PC-3 (cell line): ENCODE data around the gene SH2B3. TPM values are rescaled to one million over a fixed set of nuclear protein-coding genes. Genes with fewer than 3 reads are reported as not detected.

Experiments used
- ATAC-seq: fragments of 200-7000 bp; cut with Tn5 transposase; 2 replicates; pipeline ENCODE4 v1.9.1; 2020; ENCODE audit warnings: mild to moderate bottlenecking, moderate library complexity
- BruUV-seq: library from RNA; stranded (reverse); fragments of 400-500 nt; replicated peaks from 2 replicates; lab custom pipeline; 2021; lab: Mats Ljungman, UMichigan
- CTCF ChIA-PET: fragments of 300-600 bp; sonication (Branson Sonifier 250); formaldehyde crosslinking; loops from one replicate; lab custom pipeline; 2022; ENCODE audit warnings: antibody characterized with exemption; lab: Charles Lee
- POLR2A ChIA-PET: fragments of 300-600 bp; sonication (Branson Sonifier 250); formaldehyde crosslinking; loops from one replicate; lab custom pipeline; 2022; ENCODE audit warnings: antibody characterized with exemption; ENCODE audit not compliant: unreplicated experiment; lab: Charles Lee
- DNase-seq: peaks from one replicate; pipeline ENCODE4 v3.0.0-alpha.2; 2015
- H2AFZ ChIP-seq: fragments of 300-600 bp; sonication (generic); 2 replicates; pipeline ENCODE4 v1.6.0; 2016; ENCODE audit warnings: antibody characterized with exemption, low read length
- H3F3A ChIP-seq: fragments of 300-600 bp; sonication (generic); one replicate; pipeline ENCODE4 v1.6.0; 2017; ENCODE audit warnings: antibody characterized with exemption, low read length, control low read depth, mild to moderate bottlenecking; ENCODE audit not compliant: unreplicated experiment
- H3K27ac ChIP-seq: fragments of 300-600 bp; sonication (generic); 2 replicates; pipeline ENCODE4 v1.5.1; 2016; ENCODE audit warnings: mild to moderate bottlenecking, low read length
- H3K27me3 ChIP-seq: fragments of 300-600 bp; sonication (generic); 2 replicates; pipeline ENCODE4 v1.6.1; 2016; ENCODE audit warnings: low read length, mixed read lengths
- H3K36me3 ChIP-seq: fragments of 300-600 bp; sonication (generic); 2 replicates; pipeline ENCODE4 v1.6.1; 2016; ENCODE audit warnings: low read depth, mixed run types, low read length, mixed read lengths
- H3K4me1 ChIP-seq: fragments of 300-600 bp; sonication (generic); 2 replicates; pipeline ENCODE4 v1.5.1; 2016; ENCODE audit warnings: low read length; ENCODE audit not compliant: insufficient read depth
- H3K4me2 ChIP-seq: fragments of 300-600 bp; sonication (generic); 2 replicates; pipeline ENCODE4 v1.6.0; 2016; ENCODE audit warnings: low read length
- H3K4me3 ChIP-seq: fragments of 300-600 bp; sonication (generic); 2 replicates; pipeline ENCODE4 v1.5.1; 2016; ENCODE audit warnings: mild to moderate bottlenecking, low read length, mixed read lengths
- H3K79me2 ChIP-seq: fragments of 300-600 bp; sonication (generic); 2 replicates; pipeline ENCODE4 v1.6.1; 2017; ENCODE audit warnings: low read length, mixed read lengths
- H3K9ac ChIP-seq: fragments of 300-600 bp; sonication (generic); 2 replicates; pipeline ENCODE4 v1.6.0; 2016; ENCODE audit warnings: mild to moderate bottlenecking, low read length
- H3K9me2 ChIP-seq: fragments of 300-600 bp; sonication (generic); replicated peaks from 2 replicates; pipeline ENCODE4 v1.6.1; 2016; ENCODE audit warnings: mixed run types, low read length, mixed read lengths
- H3K9me3 ChIP-seq: fragments of 300-600 bp; sonication (generic); 2 replicates; pipeline ENCODE4 v1.6.1; 2016; ENCODE audit warnings: low read length, mixed read lengths
- H4K20me1 ChIP-seq: fragments of 300-600 bp; sonication (generic); 2 replicates; pipeline ENCODE4 v1.6.1; 2016; ENCODE audit warnings: low read length, mixed read lengths
- EZH2 ChIP-seq: fragments of 300-600 bp; sonication (generic); IDR thresholded peaks from one replicate; pipeline ENCODE4 v1.6.1; 2017; ENCODE audit warnings: antibody characterized with exemption, mild to moderate bottlenecking, low read length; ENCODE audit not compliant: unreplicated experiment
- EZH2phosphoT487 ChIP-seq: fragments of 300-600 bp; sonication (generic); IDR thresholded peaks from 2 replicates; pipeline ENCODE4 v1.6.1; 2018; ENCODE audit warnings: mild to moderate bottlenecking, antibody characterized with exemption, low read length, borderline replicate concordance
- intact Hi-C: fragments of 100-400 bp; cut with micrococcal nuclease; formaldehyde crosslinking; loops from 2 replicates; pipeline ENCODE4 v1.9.0; 2023
- total RNA-seq: library from RNA; depleted of rRNA; stranded (reverse); fragments of >200 nt; gene quantifications from 2 replicates; pipeline ENCODE4 v1.2.3, GENCODE V29; 2014
- TF ChIP-seq, protein P1 (sequence below): fragments of 300-600 bp; sonication (generic); conservative IDR thresholded peaks from 2 replicates; pipeline ENCODE4 v1.5.1; 2017; ENCODE audit warnings: antibody characterized with exemption, low read depth, mild to moderate bottlenecking, low read length

SH2B3 gene
- total RNA-seq, 1 experiment from 2014 or later, result 12.9 TPM

DNA sequence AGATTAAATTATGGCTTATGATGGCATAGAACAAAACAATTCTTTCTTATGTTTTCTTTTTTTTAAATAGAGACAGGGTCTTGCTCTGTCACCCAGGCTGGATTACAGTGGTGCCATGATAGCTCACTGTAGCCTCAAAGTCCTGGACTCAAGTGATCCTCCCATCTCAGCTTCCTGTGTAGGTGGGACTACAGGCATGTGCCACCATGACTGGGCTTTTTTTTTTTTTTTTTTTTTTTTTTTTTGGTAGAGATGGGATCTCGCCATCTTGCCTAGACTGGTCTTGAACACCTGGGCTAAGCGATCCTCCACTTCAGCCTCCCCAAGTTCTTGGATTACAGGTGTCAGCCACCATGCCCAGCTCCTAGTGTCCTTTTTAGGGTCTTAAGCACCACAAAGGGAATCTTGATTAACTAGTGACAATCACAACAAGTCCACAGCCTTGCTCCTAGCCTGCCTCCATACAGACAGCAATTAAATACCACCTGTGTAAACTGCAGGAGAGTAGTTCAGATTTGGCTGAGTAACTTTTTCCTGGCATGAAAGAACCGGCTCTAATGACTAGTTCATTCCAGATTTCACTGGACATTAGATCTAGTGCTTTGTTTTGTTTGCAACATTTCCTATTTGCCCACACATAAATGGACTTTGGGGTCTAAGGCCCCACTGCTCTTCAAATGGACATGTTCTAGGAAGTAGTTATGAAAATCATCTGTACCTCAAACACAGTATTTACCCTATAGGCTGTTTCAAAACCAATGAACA is 61.6 kb downstream of the SH2B3 start:
- Histone ChIP-seq H3K9me3 (no peaks in the 10 kb centered on the region), H3K27ac (peak overlapping the region; percentile 57), H3K79me2 (no peaks in the 10 kb centered on the region), H3K27me3 (no peaks in the 10 kb centered on the region), H2AFZ (no peak overlapping the region), H3K9ac (peak overlapping the region; percentile 10; the same call in 1 of the 2 replicates), H3K4me3 (no peak overlapping the region), H3F3A (no peaks in the 10 kb centered on the region), H3K4me2 (no peak overlapping the region), H3K36me3 (peaks cover 30% of the 10 kb centered on the region), H4K20me1 (no peaks in the 10 kb centered on the region), H3K9me2 (no peaks in the 10 kb centered on the region), H3K4me1 (no peaks in the 10 kb centered on the region)
- TF ChIP-seq, protein P1, sequence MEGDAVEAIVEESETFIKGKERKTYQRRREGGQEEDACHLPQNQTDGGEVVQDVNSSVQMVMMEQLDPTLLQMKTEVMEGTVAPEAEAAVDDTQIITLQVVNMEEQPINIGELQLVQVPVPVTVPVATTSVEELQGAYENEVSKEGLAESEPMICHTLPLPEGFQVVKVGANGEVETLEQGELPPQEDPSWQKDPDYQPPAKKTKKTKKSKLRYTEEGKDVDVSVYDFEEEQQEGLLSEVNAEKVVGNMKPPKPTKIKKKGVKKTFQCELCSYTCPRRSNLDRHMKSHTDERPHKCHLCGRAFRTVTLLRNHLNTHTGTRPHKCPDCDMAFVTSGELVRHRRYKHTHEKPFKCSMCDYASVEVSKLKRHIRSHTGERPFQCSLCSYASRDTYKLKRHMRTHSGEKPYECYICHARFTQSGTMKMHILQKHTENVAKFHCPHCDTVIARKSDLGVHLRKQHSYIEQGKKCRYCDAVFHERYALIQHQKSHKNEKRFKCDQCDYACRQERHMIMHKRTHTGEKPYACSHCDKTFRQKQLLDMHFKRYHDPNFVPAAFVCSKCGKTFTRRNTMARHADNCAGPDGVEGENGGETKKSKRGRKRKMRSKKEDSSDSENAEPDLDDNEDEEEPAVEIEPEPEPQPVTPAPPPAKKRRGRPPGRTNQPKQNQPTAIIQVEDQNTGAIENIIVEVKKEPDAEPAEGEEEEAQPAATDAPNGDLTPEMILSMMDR, result no peak
- no peak for TF ChIP-seq EZH2phosphoT487
- TF ChIP-seq EZH2, result no peak
- intact Hi-C loops, result no loop called here
- ATAC-seq (peak; percentile 22; the same call in 1 of the 2 replicates), DNase-seq (no peak)
- ChIA-PET CTCF (no interaction called here), POLR2A (no interaction called here)
- no TSS peak for BruUV-seq

DNA sequence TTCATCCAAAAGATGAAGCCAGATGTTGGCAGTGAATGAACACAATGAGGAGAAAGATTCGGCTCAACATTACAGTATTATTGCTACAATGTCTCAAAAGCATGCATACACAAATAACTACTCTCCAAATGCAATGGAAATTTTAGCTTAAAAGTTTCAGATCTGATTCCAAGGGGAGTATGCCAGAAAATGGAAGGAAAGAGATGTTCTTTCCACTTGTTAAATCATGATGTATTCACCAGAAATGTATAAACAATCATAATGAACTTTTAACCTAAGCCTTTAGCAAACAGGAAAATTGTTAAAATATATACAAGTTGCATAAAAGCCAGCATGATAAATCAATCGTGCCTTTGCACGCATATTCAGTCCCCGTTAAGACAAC is 62.1 kb downstream of the SH2B3 start:
- Histone ChIP-seq H3K27ac (peak overlapping the region; percentile 57), H2AFZ (no peak overlapping the region), H4K20me1 (no peaks in the 10 kb centered on the region), H3K9ac (peak overlapping the region; percentile 10; the same call in 1 of the 2 replicates), H3K4me1 (no peaks in the 10 kb centered on the region), H3K4me2 (no peak overlapping the region), H3K4me3 (no peak overlapping the region), H3K9me2 (no peaks in the 10 kb centered on the region), H3K79me2 (no peaks in the 10 kb centered on the region), H3K27me3 (no peaks in the 10 kb centered on the region), H3K9me3 (no peaks in the 10 kb centered on the region), H3K36me3 (peaks cover 29% of the 10 kb centered on the region), H3F3A (no peaks in the 10 kb centered on the region)
- DNase-seq (no peak), ATAC-seq (no peak)
- no TSS peak for BruUV-seq
- CTCF ChIA-PET, result no interaction called here
- TF ChIP-seq EZH2phosphoT487 (no peak), EZH2 (no peak)
- TF ChIP-seq, protein P1, result no peak
- POLR2A ChIA-PET, result no interaction called here
- intact Hi-C loops, result no loop called here

DNA sequence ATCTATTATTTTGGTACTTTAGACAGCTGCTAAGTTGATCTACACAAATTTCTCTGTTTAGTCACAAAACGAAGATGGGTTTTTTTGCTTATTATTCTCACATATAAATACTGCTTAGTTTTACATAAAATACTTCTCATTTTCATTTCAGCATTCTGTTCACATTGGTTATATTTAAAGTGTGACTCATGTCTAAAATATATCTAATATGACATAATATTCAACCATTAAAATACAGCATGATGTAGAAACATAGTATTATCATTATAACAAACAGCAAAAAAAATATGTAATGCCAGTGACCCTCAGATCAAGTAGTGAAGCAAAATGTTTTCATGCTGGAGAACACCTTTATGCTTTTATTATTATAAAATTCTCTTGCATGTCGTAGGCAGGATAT is 63.7 kb downstream of the SH2B3 start:
- intact Hi-C loops, result no loop called here
- H3K36me3 ChIP-seq, result peaks cover 32% of the 10 kb centered on the region
- H4K20me1 ChIP-seq, result no peaks in the 10 kb centered on the region
- H2AFZ ChIP-seq, result no peak overlapping the region
- no peaks in the 10 kb centered on the region for H3K9me2 ChIP-seq
- no peaks in the 10 kb centered on the region for H3F3A ChIP-seq
- TF ChIP-seq EZH2, result no peak
- TF ChIP-seq, protein P1, result no peak
- no peak for TF ChIP-seq EZH2phosphoT487
- BruUV-seq, result no TSS peak
- peak overlapping the region; percentile 14 for H3K27ac ChIP-seq
- 0 out of 2 replicates have a peak overlapping the region, but pooled peaks have one; percentile 5 for H3K9ac ChIP-seq
- no peaks in the 10 kb centered on the region for H3K27me3 ChIP-seq
- no peaks in the 10 kb centered on the region for H3K4me1 ChIP-seq
- no peak overlapping the region for H3K4me2 ChIP-seq
- CTCF ChIA-PET, result no interaction called here
- no peak overlapping the region for H3K4me3 ChIP-seq
- H3K9me3 ChIP-seq, result no peaks in the 10 kb centered on the region
- DNase-seq (no peak), ATAC-seq (peak; percentile 37)
- POLR2A ChIA-PET, result no interaction called here
- H3K79me2 ChIP-seq, result no peaks in the 10 kb centered on the region
